GM21367 (cell line): ENCODE data around the gene PLXND1.

ENCODE experiments used
- ATAC-seq: cut with Tn5 transposase; IDR thresholded peaks from one replicate; pipeline ENCODE4 v1.9.1; 2021; ENCODE audit not compliant: unreplicated experiment

PLXND1 gene

DNA sequence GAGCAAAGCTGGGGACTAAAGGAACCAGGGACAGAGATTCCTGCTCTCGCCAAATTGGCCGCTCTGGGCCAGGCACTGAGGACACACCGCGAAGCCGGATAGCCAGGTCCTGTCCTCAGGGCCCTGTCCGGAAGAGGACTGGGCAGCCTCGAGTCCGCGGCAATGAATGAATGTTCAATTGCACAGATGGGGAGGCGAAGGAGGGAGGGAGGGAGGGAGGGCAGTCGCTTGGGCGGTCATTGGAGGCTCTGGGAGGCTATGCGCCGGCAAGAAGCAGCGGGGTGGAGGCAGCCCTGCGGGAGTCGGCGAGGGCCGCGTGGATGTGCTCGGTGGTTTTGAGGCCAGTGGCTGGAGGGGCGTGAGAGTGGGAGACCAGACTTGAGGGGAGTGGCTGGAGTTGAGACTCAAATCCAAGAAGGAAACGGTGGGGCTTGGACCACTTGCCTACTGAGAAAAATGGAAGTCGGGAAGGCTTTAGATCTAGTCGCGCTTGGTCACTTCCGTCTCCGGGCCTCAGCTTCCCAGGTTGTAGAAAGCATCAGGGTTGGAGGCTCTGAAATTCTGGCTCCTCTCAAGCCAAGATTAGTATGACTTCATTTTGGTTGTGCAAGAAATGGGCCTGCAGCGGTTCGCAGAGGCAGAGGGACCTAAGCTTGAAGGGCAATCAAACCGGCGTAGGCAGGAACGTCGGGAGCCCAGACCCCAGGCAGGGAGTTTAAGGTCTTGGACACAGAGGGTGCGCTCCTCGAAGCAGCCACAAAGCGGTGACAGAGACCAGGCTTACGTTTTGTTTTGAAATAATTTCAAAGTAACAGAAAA, 21.1 kb upstream of the PLXND1 start:
- ATAC-seq: peak; percentile 49

- ATAC-seq: peak; percentile 94
These were observed 20.4 kb upstream of the PLXND1 start for GRCh38 chr3:129626744-129627349.

- no peak for ATAC-seq
These were observed 18.8 kb upstream of the PLXND1 start for GRCh38 chr3:129625072-129625874.

- ATAC-seq: no peak
These were observed 18.0 kb upstream of the PLXND1 start for GRCh38 chr3:129624347-129625071.

GRCh38 chr3:129623447-129624118, 17.1 kb upstream of the PLXND1 start:
- ATAC-seq: no peak

DNA sequence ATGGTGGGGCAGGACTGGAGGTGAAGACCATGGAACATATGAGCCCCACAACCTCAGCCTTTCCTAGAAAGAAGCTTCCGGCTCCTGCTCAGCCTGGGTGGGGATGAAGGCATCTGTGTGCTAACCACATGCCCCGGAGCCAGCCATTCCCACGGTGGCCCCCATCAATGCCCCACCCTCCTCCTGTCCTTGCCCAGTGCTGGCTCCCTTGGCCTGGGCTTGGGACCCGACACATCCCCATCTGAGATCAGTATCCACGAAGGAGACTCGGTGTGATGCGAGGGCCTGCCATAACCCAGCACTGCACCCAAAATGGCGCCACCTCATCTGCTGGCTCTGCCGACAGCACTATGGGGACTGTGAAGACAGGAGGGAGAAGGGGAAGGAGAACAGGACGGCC, 16.5 kb upstream of the PLXND1 start:
- ATAC-seq: no peak

- ATAC-seq: no peak
These were observed 15.9 kb upstream of the PLXND1 start for GRCh38 chr3:129622226-129622874.

- ATAC-seq: no peak
These were observed 15.2 kb upstream of the PLXND1 start for GRCh38 chr3:129621626-129622225.

DNA sequence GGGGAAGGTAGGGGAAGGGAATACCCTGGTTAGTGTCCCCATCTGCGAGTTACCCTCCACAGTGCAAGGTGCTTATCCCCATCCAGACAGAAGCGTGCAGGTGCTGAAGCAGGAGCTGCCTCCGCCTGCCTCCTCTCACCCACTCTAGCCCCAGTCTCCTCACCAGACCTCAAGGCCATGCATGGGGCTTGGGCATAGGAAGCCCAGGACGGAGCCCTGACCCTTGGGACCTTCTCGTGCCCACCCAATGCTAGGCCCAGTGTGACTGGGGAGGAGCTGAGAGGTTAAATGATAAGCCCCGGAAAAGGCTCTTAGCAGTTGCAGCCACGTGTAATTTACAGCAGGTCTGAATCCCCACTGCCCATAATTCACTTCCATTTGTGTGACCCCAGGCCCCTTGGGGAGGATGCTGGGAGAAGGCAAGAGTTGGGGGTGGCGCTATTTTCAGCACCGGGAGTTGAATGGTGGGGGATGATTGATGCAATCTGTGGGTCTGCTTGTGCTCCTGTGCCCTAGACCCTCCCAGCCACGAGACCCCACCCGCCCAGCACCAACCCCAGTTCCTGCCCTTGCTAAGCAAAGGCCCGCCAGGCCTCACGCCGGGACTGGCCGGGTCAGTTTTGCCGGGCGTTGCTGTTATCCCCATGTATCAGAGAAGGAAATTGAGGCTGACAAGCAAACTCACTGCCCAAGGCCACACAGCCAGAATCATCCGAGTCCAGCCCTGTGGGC, 14.5 kb upstream of the PLXND1 start:
- ATAC-seq: no peak

DNA sequence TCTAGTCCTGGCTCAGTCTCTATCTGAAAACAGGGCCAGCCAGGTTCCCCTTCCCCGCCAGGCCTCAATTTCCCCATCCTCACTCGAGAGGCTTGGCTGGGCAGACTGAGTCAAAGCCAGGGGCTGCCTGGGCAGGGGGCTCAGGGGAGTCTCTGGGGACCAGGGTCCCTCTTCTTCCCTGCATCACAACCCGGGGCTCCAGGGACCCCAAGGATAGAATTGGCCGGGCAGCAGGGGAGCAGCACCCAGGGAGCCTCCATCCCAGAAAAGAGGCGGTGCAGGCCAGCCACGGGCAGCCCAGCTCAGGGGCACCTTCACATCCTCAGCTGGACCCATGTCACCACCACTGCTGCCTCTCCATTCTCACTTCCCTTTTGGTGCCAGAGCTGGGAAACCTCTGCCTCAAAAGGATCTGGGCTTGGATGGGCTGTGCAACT, 13.3 kb upstream of the PLXND1 start:
- no peak for ATAC-seq

DNA sequence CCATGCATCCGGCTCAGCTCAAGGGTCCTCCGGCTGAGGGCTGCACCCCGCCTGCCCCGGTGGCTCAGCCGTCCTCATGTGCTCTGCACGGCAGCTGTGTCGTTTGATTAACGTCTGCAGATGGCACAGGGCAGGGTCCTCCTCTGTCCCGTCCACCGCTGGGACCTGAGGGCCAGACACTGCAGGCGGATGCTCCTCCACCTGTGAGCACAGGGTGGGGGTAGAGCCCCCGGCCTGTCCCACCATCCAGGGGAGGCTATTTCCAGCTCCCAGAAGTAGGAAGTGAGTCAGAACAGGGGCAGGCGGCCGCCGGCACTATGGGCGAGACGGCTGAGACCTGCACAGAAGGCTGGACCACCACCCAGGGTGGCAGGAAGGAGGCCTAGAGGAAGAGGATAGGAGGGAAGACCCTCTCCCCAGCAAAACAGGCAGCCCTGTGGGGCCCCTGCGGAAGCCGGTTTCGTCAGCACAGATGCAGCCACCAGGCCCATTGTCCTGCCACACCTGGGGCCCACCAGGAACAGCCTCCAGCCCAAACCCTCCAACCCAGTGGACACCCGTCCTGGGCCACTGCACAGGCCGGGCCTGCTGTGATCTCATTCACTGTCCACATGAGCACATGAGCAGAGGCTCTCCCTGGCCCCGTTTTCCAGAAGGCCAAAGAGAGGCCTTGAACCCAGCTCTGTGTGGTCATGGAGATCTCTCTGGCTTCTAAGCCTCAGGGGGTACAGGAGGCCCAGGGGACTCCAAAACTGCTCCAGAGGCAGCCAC, 12.6 kb upstream of the PLXND1 start:
- no peak for ATAC-seq

DNA sequence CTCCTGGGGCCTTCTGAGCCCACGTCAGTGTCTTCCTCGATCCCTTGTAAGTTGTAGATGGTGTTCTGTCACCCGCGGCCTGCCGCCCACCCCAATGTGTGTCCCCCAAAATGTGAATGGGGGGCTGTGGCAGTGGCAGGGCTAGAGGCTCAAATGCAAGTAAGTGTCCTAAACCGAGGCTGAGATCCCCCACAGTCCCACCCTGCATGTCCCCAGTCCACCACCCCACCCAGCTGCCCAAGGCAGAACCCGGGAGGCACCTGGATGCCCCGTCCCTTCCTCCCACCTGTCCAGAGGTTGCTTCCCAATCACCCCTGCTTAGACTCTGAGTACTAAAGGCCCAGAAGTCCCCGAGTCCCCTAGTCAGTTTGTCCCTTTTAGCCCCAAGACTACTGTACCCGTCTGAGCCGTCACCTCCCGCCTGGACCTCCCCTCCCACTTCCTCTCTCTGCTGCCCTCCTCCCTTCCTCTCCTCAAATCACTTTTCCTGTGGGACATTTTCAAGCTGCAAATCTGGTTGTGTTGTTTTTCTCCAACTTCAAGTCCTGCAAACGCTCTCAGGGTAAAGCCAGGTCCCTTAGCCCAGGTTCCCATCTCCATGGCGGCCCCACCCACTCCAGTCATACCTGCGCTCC, 11.8 kb upstream of the PLXND1 start:
- ATAC-seq: no peak

DNA sequence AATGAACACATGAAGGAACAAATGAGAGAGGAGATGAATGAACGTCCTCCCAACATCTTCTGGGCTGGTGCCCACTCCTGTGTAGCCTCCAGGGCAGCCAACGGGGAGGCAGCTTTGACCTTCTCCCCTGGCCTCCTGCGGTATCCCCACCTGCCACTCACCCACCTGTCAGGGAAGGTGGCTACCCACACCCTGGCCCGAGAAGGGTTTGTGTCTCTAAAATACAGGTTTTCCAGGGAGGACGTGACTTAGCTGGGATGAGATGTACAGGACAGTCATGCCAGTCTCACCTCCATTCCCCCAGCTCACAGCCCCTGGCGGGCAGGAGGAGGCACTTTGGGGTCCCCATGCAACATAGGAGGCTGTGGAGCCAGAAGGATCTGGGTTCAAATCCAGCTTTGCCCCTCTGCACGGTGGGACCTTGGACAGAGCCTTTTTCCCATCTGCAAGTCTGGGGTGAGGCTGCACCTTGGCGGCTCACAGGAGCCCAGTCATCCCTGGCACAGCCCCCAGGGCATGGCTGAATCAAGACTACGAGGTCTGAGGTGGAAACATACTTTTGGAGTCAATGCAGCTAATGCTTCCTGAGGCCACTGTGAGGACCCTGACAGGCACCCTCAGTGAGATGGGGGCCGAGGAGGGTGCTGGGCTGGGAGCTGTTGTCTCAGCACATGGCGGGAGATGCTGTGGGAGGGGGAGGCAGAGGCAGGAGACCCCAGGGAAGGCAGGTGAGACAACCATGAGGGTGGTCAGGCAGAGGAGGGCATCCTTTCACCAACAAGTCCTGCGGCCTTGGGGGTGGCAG, 11.1 kb upstream of the PLXND1 start:
- no peak for ATAC-seq

DNA sequence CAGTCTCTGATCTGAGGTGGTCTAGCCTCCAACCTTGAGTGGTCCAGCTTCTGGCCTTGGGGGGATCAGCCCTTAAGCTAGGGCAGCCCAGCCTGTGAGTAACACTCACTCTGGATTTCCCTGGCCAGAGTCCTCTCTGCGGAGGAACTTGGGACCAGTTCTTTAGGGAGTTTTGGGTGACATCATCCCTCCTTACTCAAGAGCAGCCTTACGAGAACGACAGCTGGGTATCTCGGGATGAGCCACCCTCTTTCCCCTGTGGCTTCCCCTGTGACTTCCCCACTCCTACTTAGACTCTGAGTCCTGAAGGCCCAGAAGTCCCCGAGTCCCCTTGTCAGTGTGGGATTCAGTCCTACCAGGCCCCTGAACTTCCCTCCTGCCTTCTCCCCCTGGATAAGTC, 10.2 kb upstream of the PLXND1 start:
- no peak for ATAC-seq

DNA sequence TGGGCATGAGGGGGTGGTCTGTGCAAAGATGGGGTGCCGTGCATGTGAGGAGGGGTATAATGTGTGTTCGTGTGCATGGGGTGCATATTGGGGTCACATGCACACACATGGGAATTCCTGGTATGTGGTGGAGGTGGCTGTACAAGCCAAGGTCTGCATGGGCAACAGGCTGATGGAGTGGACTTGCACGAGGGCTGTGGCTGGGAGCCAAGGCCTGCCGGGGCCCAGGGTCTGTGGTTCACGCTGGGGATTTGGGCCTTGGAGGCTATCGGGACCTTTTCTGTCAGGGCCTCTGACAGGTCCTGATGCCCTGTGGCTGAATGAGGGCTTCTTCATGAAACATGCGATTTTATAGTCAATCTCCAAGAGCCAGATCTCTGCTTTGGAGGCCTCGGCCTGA, 9.8 kb upstream of the PLXND1 start:
- no peak for ATAC-seq

DNA sequence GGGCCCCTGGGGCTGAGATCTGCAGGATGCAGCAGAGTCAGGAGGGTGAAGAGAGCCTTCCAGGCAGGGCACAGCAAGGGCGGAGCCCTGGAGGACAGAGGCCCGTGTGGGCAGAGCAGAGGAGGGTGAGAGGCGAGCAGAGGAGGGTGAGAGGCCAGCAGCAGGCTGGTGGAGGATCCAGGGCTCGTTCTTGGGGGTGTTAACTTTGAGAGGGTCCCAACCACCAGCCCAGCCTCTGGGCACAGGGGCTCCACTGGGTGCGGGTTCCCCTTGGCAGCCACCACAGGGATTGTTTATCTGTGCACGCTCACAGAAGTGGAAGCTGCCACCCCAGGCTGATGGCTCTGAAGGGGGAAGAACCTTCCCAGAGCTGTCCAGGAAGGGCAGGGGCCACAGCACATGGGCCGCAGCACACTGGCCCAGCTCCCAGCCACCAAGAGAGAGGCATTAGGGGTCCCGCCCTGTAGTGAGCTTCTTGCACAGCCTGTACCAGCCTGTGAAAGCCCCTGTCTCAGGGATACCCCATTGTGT, 9.3 kb upstream of the PLXND1 start:
- ATAC-seq: no peak

DNA sequence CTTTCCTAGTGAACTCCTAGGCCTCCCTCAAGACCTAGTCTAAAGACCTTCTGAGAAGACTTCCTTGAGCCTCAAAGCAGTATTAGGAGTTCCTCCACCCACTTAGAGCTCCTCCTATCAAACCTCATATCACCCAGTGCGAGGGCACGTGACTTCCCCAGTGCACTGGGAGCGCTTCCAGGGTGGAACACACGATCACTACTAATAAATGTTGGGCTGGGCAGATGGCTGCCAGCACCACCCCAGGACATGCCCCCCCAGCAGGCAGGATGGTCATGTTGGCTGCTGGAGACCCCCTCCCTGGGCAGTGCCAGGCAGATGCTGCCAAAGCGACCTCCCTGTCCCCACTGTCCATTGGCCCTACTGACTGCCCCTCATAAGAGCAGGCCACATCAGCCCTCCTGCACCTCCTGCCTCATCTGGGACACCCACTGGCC, 8.5 kb upstream of the PLXND1 start:
- no peak for ATAC-seq
